Activated naive CD8-positive, alpha-beta T cell treated with anti-CD3 and anti-CD28 coated beads, Interleukin-2, amount 50 U/mL, for 24 hours (primary cell): ENCODE data around the gene C6orf141.

Source experiments
- ATAC-seq: fragments of 150-1000 bp; cut with Tn5 transposase; one replicate; pipeline ENCODE4 v1.10.0; 2021
- DNase-seq: peaks from one replicate; pipeline ENCODE4 v3.0.0; 2021
- H3K27ac Mint-ChIP-seq: one replicate; pipeline ENCODE4 v1.8.0; 2021; ENCODE audit warnings: mild to moderate bottlenecking, mixed read lengths
- H3K27me3 Mint-ChIP-seq: one replicate; pipeline ENCODE4 v1.8.0; 2021; ENCODE audit warnings: mixed read lengths
- H3K36me3 Mint-ChIP-seq: one replicate; pipeline ENCODE4 v1.8.0; 2021; ENCODE audit warnings: low read depth, mixed read lengths
- H3K4me1 Mint-ChIP-seq: one replicate; pipeline ENCODE4 v1.8.0; 2021; ENCODE audit warnings: mixed read lengths
- H3K4me3 Mint-ChIP-seq: one replicate; pipeline ENCODE4 v1.8.0; 2021; ENCODE audit warnings: mild to moderate bottlenecking, moderate library complexity, mixed read lengths
- H3K9me3 Mint-ChIP-seq: one replicate; pipeline ENCODE4 v1.8.0; 2021; ENCODE audit warnings: mixed read lengths

Gene C6orf141

GRCh38 chr6:49549691-49550491 lies 577 bp upstream of the C6orf141 start:
- peaks cover 18% of the 10 kb centered on the region for H3K4me1 Mint-ChIP-seq
- DNase-seq (no peak), ATAC-seq (no peak)
- H3K9me3 Mint-ChIP-seq: no peaks in the 10 kb centered on the region
- H3K27ac Mint-ChIP-seq: no peak overlapping the region
- H3K36me3 Mint-ChIP-seq: no peaks in the 10 kb centered on the region
- peaks cover 39% of the 10 kb centered on the region for H3K27me3 Mint-ChIP-seq
- peak overlapping the region; percentile 70 for H3K4me3 Mint-ChIP-seq

GRCh38 chr6:49551078-49551865 lies 804 bp downstream of the C6orf141 start:
- peak overlapping the region; percentile 70 for H3K4me3 Mint-ChIP-seq
- peaks cover 18% of the 10 kb centered on the region for H3K4me1 Mint-ChIP-seq
- H3K27ac Mint-ChIP-seq: no peak overlapping the region
- H3K36me3 Mint-ChIP-seq: no peaks in the 10 kb centered on the region
- DNase-seq: no peak
- H3K27me3 Mint-ChIP-seq: peaks cover 40% of the 10 kb centered on the region
- peak; percentile 41 for ATAC-seq
- H3K9me3 Mint-ChIP-seq: no peaks in the 10 kb centered on the region

- peaks cover 40% of the 10 kb centered on the region for H3K27me3 Mint-ChIP-seq
- no peaks in the 10 kb centered on the region for H3K36me3 Mint-ChIP-seq
- H3K27ac Mint-ChIP-seq: no peak overlapping the region
- H3K9me3 Mint-ChIP-seq: no peaks in the 10 kb centered on the region
- H3K4me1 Mint-ChIP-seq: peaks cover 18% of the 10 kb centered on the region
- peak overlapping the region; percentile 70 for H3K4me3 Mint-ChIP-seq
- DNase-seq (no peak), ATAC-seq (peak; percentile 17)
These were observed 1.3 kb downstream of the C6orf141 start for GRCh38 chr6:49551866-49552129.

GRCh38 chr6:49552596-49552995 lies 2.1 kb downstream of the C6orf141 start:
- no peak overlapping the region for H3K4me3 Mint-ChIP-seq
- H3K9me3 Mint-ChIP-seq: no peaks in the 10 kb centered on the region
- ATAC-seq: no peak
- DNase-seq: no peak
- H3K4me1 Mint-ChIP-seq: peaks cover 18% of the 10 kb centered on the region
- H3K27ac Mint-ChIP-seq: no peak overlapping the region
- no peaks in the 10 kb centered on the region for H3K36me3 Mint-ChIP-seq
- peaks cover 36% of the 10 kb centered on the region for H3K27me3 Mint-ChIP-seq

- Mint-ChIP-seq H3K4me3 (no peak overlapping the region), H3K9me3 (no peaks in the 10 kb centered on the region), H3K27ac (no peak overlapping the region), H3K36me3 (no peaks in the 10 kb centered on the region), H3K4me1 (peaks cover 18% of the 10 kb centered on the region), H3K27me3 (peaks cover 32% of the 10 kb centered on the region)
- ATAC-seq: no peak
- DNase-seq: no peak
These were observed 2.9 kb downstream of the C6orf141 start for GRCh38 chr6:49553384-49553783.

GRCh38 chr6:49555951-49556350 lies 5.5 kb downstream of the C6orf141 start:
- H3K36me3 Mint-ChIP-seq: no peaks in the 10 kb centered on the region
- DNase-seq: no peak
- no peak for ATAC-seq
- H3K27ac Mint-ChIP-seq: no peak overlapping the region
- peaks cover 16% of the 10 kb centered on the region for H3K27me3 Mint-ChIP-seq
- H3K4me1 Mint-ChIP-seq: peaks cover 10% of the 10 kb centered on the region
- H3K9me3 Mint-ChIP-seq: no peaks in the 10 kb centered on the region
- H3K4me3 Mint-ChIP-seq: no peak overlapping the region

GRCh38 chr6:49556429-49556837 lies 6.0 kb downstream of the C6orf141 start:
- H3K9me3 Mint-ChIP-seq: no peaks in the 10 kb centered on the region
- ATAC-seq (no peak), DNase-seq (no peak)
- H3K36me3 Mint-ChIP-seq: no peaks in the 10 kb centered on the region
- no peak overlapping the region for H3K27ac Mint-ChIP-seq
- peaks cover 11% of the 10 kb centered on the region for H3K27me3 Mint-ChIP-seq
- peaks cover 5% of the 10 kb centered on the region for H3K4me1 Mint-ChIP-seq
- no peak overlapping the region for H3K4me3 Mint-ChIP-seq

GRCh38 chr6:49557177-49557576 lies 6.7 kb downstream of the C6orf141 start:
- DNase-seq: no peak
- Mint-ChIP-seq H3K27me3 (peaks cover 7% of the 10 kb centered on the region), H3K36me3 (no peaks in the 10 kb centered on the region), H3K4me3 (no peak overlapping the region), H3K4me1 (no peaks in the 10 kb centered on the region), H3K9me3 (no peaks in the 10 kb centered on the region), H3K27ac (no peak overlapping the region)
- ATAC-seq: no peak

GRCh38 chr6:49558238-49558637 lies 7.8 kb downstream of the C6orf141 start:
- DNase-seq (no peak), ATAC-seq (no peak)
- Mint-ChIP-seq H3K27me3 (peaks cover 7% of the 10 kb centered on the region), H3K9me3 (no peaks in the 10 kb centered on the region), H3K36me3 (no peaks in the 10 kb centered on the region), H3K4me1 (no peaks in the 10 kb centered on the region), H3K4me3 (no peak overlapping the region), H3K27ac (no peak overlapping the region)

- H3K9me3 Mint-ChIP-seq: no peaks in the 10 kb centered on the region
- H3K27me3 Mint-ChIP-seq: peaks cover 8% of the 10 kb centered on the region
- no peak for ATAC-seq
- no peaks in the 10 kb centered on the region for H3K4me1 Mint-ChIP-seq
- no peak for DNase-seq
- H3K36me3 Mint-ChIP-seq: no peaks in the 10 kb centered on the region
- H3K27ac Mint-ChIP-seq: no peak overlapping the region
- H3K4me3 Mint-ChIP-seq: no peak overlapping the region
These were observed 12.8 kb downstream of the C6orf141 start for GRCh38 chr6:49563006-49563886.

- H3K36me3 Mint-ChIP-seq: no peaks in the 10 kb centered on the region
- DNase-seq: no peak
- no peak for ATAC-seq
- H3K9me3 Mint-ChIP-seq: no peaks in the 10 kb centered on the region
- H3K27ac Mint-ChIP-seq: no peak overlapping the region
- H3K4me3 Mint-ChIP-seq: no peak overlapping the region
- H3K27me3 Mint-ChIP-seq: peaks cover 8% of the 10 kb centered on the region
- H3K4me1 Mint-ChIP-seq: no peaks in the 10 kb centered on the region
These were observed 14.1 kb downstream of the C6orf141 start for GRCh38 chr6:49564552-49564951.

- H3K9me3 Mint-ChIP-seq: no peaks in the 10 kb centered on the region
- H3K36me3 Mint-ChIP-seq: no peaks in the 10 kb centered on the region
- H3K27ac Mint-ChIP-seq: no peak overlapping the region
- peaks cover 8% of the 10 kb centered on the region for H3K27me3 Mint-ChIP-seq
- ATAC-seq (no peak), DNase-seq (no peak)
- no peaks in the 10 kb centered on the region for H3K4me1 Mint-ChIP-seq
- no peak overlapping the region for H3K4me3 Mint-ChIP-seq
These were observed 14.8 kb downstream of the C6orf141 start for GRCh38 chr6:49565261-49565660.

GRCh38 chr6:49565855-49566254 lies 15.4 kb downstream of the C6orf141 start:
- ATAC-seq: no peak
- Mint-ChIP-seq H3K4me1 (no peaks in the 10 kb centered on the region), H3K36me3 (no peaks in the 10 kb centered on the region), H3K27ac (no peak overlapping the region), H3K27me3 (peaks cover 8% of the 10 kb centered on the region), H3K9me3 (no peaks in the 10 kb centered on the region), H3K4me3 (no peak overlapping the region)
- DNase-seq: no peak

GRCh38 chr6:49570474-49571079 lies 20.1 kb downstream of the C6orf141 start:
- H3K4me3 Mint-ChIP-seq: no peak overlapping the region
- DNase-seq (no peak), ATAC-seq (no peak)
- no peaks in the 10 kb centered on the region for H3K36me3 Mint-ChIP-seq
- H3K4me1 Mint-ChIP-seq: no peaks in the 10 kb centered on the region
- H3K9me3 Mint-ChIP-seq: no peaks in the 10 kb centered on the region
- H3K27me3 Mint-ChIP-seq: no peaks in the 10 kb centered on the region
- no peak overlapping the region for H3K27ac Mint-ChIP-seq
